GM19455 (cell line): ENCODE results near the gene AHI1.
"Not testable (repeated sequence)": the region's sequence is repeated elsewhere in the genome, so short reads cannot be mapped to it uniquely, and the experiment has no call there.

Experiments
- ATAC-seq: cut with Tn5 transposase; IDR thresholded peaks from one replicate; pipeline ENCODE4 v1.9.1; 2021; ENCODE audit not compliant: unreplicated experiment

Gene AHI1

DNA sequence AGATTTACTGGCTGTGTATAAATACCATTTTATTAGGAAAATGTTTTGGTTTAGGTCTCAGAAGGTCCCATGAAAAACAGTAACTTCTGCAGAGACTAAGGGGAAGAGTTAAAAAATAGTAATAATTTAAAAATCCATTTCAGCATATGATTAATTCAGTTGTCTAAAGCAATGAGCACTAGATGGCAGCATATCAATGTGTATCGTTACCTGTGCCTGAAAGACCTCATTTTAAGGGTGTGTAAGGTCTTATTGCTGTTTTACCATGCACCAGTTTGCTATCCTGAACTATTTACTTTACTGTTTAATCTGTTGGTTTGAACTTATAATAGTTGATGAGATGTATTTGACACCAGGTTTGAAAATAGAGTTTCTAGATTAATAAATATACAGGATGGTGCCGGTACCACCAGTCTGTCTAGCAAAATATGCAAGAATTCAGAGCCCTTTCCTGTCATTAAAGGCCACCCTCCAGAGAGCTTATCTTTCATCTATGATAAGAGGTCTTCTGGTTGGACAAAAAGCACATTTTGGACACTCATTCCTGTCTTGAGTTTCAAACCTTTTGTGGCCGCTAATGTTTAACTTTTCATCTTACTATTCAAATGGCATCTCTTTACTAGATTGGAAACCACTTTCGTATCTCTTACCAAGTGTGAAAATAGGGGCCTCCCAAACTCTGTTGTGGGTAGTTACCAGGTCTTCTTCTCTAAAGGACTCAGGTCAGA lies 8.9 kb upstream of the AHI1 start:
- ATAC-seq: peak; percentile 80

DNA sequence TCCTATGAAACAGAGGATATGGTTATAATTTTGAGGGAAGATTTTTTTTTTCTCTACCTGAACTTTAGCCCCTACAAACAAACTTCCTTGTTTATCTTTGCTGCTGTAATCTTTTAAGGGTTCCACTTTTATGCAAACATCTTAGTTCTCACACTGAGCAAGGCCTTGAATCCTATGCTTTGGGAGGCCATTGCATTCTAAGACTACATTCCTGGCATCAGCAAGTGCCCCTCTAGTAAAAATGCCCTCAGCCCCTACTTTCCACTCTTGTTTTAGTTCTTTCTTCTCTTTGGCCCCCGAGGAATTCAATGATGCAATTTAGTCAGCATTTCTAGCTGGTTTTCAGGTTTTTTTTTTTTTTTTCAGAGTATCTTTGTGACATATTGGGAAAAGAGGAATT lies 8.1 kb upstream of the AHI1 start:
- ATAC-seq: no peak

DNA sequence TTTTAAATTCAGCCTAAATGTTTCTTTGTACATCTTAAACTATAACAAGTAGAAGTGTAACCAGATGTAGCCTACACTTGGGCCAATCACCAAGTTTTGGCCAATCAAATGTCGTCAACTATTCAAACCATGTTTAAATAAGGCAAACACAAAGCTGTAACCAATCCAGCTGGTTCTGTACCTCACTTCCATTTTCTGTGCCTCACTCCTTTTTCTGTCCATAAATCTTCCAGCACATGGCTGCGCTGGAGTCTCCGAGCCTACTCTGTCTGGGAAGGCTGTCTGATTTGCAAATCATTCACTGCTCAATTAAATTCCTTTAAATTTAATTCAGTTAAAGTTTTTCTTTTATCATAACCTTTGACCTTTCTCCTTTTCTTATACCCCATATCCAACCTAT lies 7.7 kb upstream of the AHI1 start:
- no peak for ATAC-seq

DNA sequence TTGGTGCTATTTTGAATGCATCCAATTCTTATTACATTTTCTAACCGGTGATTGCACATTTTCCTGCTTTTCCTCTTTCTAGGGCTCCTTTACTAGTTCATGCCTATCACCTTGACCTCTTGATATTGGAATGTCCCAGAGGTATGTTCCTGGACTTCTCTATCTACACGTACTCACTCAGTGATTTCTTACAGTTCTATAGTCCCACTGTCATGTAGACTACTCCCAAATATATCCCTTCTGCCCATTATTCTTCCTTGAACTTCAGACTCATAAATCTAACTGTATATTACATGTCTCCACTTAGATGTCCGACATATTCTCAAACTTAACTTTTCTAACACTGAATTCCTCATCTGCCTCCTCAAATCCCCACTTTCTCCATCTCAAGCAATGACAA lies 7.2 kb upstream of the AHI1 start:
- no peak for ATAC-seq

DNA sequence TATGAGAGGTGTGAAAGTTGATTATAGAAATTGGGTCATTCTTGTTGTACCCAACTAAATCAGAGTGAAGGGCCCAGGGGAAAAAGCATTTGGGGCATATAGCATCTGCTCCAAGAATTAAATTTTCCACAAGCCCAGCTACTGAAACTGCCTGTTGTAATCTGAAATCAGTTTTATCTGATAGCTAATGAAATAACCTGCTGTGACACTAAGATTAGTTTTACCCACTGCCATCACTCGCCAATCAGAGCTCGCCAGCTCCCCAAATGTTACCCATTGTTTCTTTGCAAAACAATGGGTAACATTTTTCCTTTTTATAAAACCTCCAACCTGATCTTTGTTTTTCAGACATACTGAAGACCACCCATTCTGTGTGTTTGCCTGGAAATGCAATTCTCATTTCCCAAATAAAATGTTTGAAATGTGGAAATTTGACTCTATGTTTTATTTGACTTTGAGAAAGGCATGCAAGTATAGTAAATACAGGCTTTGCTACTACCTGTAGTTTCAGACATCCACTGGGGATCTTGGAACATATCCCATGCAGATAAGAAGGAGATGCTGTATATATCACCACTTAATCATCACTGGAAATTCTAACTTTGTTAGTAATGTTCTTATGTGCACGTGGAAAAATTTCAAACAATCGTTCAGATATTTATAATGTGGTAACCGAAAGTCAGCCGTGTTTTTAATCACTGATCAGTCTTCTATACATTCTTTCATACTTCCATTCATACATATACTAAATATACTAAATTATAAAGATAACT lies 6.3 kb upstream of the AHI1 start:
- no peak for ATAC-seq

DNA sequence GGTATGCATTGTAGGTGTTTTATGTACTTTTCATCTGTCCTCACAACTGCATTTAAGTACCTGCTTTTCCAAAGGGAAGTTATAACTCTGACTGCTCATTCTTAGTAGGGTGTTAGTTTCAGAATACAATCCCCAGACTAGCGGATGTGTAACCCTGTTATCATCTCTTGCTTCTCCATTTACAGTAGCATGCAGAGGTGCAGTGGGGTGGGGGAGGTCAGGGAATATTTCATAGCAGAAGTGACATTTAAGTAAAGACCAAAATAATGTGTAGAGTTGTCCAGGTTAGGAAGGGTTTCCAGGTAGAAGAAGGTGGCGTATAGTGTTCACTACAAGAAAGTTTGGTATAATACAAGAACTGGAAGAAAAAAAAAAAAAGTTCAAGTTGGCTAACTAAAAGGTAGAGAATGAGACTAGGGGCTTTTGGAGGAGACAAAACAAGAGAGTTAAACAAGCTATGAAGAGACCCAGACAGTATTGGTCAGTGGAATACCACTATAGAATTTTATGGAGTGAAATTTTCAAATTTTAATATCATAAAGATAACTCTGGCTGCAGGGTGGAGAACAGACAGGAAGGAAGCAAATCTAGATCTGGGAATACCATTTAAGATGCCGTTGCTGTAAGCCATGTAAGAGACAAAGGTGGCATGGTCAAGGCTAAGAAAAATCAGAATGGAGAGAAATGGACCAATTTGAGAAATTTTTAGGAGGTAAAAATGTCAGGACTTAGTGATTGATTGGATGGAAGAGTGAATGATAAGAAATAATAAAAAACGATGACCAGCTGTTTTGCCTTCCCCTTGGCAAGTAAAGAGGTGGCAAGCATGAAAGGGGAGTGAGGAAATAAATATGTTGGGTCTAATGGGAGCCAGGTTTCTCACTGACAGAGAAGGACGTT lies 2.2 kb upstream of the AHI1 start:
- ATAC-seq: no peak

DNA sequence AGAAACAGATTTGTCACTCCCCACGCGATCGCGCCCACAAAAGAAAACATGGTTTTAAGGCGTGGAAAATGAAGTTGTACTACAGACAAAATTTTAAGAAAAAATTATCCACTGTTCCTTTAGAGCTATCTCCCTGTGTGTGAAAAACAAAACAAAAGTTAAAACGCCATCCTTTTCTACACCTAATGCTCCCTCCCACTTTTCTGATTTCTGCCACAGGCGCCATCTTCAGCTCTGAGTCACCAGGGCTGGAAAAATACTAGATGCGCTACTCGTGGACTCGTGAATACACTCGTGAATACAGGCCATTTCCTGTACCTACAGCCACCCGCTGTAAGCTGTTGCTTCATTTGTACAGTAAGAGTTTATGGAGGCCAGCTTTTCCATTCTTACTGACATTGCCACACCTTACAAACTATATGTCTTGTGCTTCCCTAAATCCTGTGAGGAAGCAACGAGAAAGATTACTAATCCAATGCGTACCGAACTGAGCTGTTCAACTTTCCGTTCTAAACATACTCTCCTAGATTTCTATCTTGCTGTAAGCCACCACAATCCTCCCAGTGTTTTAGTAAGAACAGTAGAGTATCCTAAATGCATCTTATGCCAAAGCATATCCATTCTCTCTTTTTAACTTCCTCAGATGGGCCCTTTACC lies 773 bp upstream of the AHI1 start:
- peak; percentile 39 for ATAC-seq

DNA sequence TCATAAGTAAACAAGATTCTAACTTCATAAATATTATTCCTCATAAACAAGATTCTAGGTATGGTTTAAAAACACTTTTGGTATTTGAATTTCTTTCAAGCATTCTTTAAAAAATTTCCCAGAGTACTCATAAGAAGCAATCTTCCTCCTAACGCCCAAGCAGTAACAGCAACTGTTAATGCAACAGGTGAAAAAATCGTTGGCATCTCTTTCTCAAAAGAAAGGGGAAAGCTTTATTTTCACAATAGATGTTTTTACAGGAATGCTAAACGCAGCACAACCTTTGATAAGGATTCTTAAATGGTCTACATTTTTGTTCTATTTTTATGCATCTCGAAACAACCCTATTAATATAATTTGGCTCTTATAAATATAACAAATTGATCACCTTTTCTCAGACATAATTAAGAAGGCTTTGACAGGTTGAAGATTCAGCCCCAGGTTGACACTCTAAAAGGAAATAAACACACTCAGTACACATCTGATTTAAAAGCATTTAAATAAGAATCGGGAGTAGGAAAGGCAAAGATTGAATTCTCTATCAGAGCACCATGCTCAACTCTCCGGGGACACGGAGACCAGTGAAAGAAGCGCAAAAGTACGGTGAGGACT lies 634 bp downstream of the AHI1 start:
- no peak for ATAC-seq

DNA sequence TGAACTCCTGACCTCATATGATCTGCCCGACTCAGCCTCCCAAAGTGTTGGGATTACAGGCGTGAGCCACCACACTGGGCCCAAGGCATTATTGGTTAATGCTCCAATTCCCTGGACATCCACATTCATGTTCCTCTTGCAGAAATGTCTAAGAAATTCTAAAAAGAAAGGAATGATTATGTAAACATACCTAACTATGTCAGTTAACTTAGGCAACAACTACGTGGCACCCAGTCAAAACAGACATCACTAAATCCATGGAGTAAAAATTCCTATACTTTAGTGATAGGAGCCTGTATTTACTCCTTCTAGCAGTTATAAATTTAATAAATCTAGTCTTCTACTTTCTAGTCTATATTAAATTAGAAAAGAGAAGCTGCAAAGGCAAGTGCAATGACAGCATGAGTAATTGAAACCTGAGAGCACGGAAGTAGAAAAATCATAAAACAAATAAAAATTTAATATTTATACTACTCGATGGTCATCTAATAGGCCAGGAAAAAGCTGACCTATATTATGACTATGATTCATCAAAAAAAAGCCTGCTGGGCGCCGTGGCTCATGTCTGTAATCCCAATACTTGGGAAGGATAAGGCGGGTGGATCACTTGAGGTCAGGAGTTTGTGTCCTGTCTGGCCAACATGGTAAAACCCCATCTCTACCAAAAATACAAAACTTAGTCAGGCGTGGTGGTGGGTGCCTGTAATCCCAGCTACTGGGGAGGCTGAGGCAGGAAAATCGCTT lies 4.2 kb downstream of the AHI1 start:
- no peak for ATAC-seq

DNA sequence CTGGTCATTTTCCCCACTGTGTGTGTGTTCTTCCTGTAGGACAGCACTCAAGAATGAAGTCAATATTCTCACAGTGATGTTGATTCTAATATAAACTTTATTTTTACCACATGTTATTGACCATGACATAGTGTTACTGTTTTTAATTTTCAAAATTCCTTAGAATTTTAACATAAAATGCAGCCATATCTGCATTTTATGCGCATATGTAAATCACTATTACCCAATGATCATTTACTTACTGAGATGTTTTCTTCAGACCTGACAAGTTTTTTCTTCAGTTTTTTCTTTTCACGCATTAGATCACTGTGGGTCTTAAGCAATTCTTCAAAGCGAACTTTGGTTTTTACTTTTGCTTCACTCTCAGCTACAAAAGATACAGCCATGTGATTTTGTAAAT lies 7.2 kb downstream of the AHI1 start:
- ATAC-seq: no peak

DNA sequence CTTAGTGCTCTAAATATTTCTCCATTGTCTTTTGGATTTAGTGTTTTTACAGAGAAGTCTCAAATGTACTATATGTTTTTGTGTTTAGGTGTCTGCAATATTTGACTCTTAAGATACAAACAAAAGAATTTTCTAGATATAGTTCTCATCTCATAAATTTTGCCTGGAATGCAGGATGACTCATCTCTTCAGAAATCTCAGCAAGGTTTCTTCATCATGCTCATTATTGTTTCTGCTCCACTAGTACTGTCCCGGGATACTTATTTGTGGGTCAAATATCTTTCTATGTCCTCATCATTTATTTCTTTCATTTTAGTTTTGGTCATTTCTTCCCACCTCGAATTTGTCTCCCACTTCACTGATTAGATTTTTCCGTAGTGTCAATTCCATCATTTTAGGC lies 9.5 kb downstream of the AHI1 start:
- no peak for ATAC-seq

DNA sequence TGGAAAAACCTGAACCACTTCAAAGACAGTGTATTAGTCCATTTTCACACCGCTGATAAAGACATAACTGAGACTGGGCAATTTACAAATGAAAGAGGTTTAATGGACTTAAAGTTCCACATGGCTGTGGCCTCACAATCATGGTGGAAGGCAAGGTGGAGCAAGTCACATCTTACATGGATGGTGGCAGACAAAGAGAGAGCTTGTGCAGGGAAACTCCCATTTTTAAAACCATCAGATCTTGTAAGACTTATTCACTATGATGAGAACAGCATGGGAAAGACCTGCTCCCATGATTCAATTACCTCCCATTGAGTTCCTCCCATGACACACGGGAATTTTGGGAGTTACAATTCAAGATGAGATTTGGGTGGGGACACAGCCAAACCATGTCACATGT lies 13.6 kb downstream of the AHI1 start:
- ATAC-seq: not testable (repeated sequence)

DNA sequence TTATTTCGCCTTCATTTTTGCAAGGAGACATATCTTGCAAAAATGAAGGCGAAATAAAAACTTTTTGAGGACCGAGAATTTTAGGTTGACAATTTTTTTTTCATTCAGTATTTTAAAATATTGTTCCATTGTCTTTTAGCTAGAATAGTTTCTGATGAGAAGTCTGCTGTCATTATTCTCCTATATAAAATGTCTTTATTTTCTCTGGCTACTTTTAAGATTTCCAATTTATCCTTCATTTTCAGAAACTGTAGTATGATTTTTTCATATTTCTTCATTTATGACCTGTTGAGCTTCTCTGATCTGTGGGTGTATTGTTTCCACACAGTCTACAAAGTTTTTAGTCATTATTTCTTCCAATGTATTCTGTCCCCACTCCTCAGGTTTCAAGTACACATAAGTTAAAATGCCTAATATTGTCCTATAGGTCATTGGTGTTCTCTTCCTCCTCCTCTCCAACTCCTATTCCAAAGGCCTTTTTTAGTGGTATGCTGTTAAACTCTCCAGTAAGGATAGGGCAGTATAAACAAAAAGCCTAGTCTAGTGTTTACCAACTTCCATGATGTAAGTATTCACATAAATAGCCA lies 15.7 kb downstream of the AHI1 start:
- no peak for ATAC-seq

DNA sequence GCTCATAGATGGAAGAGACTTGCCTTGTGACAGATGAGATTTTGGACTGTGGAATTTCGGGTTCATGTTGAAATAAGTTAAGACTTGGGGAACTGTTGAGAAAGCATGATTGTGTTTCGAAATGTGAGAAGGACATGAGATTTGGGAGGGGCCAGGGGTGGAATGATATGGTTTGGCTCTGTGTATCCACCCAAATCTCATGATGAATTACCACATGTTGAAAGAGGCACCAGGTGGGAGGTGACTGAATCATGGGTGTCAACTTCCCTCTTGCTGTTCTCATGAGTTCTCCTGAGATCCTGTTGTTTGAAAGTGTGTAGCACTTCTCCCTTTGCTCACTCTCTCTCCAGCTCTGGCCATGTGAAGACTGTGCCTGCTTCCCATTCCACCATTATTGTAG lies 17.9 kb downstream of the AHI1 start:
- no peak for ATAC-seq

DNA sequence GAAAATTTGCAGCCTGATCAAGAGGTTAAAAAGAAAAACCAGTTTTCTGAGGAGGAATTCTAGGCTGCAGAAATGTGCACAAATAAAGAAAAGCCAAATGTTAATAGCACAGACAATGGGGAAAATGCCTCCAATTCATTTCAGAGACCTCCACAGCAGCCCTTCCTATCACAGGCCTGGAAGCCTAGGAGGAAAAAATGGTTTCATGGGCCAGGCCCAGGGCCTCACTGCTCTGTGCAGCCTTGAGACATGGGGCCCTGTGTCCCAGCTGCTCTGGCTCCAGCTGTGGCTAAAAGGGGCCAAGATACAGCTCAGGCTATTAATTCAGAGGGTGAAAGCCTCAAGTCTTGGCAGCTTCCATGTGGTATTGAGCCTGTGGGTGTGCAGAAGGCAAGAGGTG lies 18.9 kb downstream of the AHI1 start:
- ATAC-seq: no peak

DNA sequence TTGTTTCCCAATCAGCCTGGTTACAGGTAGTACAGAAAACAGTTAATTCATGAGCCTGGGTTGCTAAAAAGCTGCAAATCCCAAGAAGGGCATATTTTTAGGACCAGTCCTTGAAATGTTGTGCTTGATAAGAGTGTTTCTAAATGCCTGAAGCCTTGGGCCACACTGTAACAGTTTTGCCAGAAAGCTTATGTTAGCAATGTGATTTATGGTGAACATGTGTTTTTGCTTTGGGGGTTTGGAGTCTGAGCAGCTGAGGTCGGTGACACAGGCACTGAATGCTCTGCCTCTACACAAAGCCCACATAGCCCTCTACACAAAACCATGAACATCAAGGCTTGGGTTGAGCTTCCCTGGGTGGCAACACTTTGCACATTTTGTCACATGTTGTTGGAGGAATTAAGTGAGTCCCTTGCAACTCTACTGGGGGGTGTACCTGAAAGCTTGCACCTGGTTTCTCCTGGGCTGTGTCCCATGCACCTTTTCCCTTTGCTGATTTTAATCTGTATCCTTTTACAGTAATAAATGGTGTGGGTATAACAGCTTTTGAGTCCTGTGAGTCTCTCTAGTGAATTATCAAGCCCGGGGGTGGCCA lies 22.2 kb downstream of the AHI1 start:
- ATAC-seq: no peak

DNA sequence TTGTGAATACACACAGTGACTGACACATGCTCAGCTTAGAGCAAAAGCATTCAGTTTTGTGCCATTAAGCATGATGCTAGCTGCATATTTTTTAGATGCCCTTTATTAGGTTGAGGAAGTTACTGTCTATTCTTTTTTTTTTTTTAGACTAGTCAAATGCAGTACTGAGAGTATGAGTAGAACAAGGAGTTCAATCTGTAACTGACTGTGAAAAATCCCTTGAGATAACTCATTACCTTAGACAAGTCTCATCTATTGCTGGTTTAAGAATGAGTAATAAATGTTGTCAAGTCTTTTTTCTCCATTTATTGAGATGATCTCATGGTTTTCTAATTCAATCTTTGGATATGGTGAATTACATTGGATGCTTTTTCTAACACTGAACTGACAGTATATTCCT lies 23.2 kb downstream of the AHI1 start:
- no peak for ATAC-seq

DNA sequence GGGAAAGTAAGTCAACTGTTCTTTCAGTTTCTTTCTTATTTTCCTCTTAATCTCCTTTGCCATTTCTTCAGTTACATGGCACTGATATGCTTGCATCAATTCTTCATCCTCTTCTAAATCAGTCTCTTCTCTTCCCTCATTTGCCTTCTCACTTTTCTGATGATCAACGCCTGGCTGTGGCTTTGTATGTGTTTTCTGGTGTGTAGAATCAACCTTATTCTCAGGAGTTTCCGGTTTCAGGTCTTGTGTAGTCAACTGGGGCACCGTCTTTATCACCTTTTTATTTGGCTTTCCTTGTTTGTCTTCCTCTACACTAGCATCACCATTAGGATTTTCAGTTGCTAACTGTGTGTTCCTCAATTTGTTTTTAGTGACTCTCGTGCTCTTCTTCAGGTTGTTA lies 31.6 kb downstream of the AHI1 start:
- no peak for ATAC-seq

DNA sequence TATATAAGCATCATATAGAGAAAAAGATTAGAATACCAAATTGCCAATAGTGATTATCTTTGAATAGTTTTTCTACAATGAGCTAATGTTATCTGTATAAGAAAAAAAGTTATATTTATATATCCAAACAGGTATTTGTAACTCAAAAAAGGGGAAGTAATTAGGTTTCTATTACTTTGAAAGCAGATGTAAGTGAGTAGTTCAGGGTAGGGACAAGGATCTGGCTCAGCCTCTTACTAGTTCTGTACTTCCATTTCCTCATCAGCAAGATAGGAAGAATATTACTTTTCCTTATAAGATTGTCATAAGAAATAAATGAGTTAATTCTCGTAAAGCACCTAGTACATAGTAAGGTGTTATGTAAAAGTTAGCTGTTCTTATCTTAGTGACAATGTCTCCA lies 32.2 kb downstream of the AHI1 start:
- peak; percentile 85 for ATAC-seq
